ENCODE measurements around the gene HNRNPD. TPM values are rescaled to one million over a fixed set of nuclear protein-coding genes. Genes with fewer than 3 reads are reported as not detected.
"Not testable (repeated sequence)": the region's sequence is repeated elsewhere in the genome, so short reads cannot be mapped to it uniquely, and the experiment has no call there.

Gene HNRNPD
- total RNA-seq, 1 donor from 2014 or later: 51.7 TPM

- no peaks in the 10 kb centered on the region for H3K36me3 ChIP-seq (ENCODE audit: control insufficient read depth in 3 of 3, insufficient read depth in 3 of 3, low read length in 3 of 3)
- peaks cover 16 to 20% (median 18%) of the 10 kb centered on the region in 3 donors for H3K4me1 ChIP-seq (ENCODE audit: control insufficient read depth in 3 of 3, insufficient read depth in 3 of 3, low read length in 3 of 3)
- H3K27me3 ChIP-seq (ENCODE audit: control insufficient read depth in 3 of 3, insufficient read depth in 3 of 3, low read length in 3 of 3): no peaks in the 10 kb centered on the region
- no peak overlapping the region for H3K27ac ChIP-seq (ENCODE audit: low read depth, low read length)
- H3K9ac ChIP-seq (ENCODE audit: low read depth in 1 of 3, low read length in 3 of 3): peak overlapping the region in 2 of 3 donors; percentile 18 to 68
- H3K9me3 ChIP-seq (ENCODE audit: control insufficient read depth in 3 of 3, low read length in 3 of 3): no peaks in the 10 kb centered on the region
- peak overlapping the region; percentile 8 to 55 (median 39) for H3K4me3 ChIP-seq (ENCODE audit: low read length in 3 of 3)
These were observed 6.6 kb upstream of the HNRNPD start for GRCh38 chr4:82380344-82380743.

GRCh38 chr4:82376109-82376508 lies 2.3 kb upstream of the HNRNPD start:
- Histone ChIP-seq H3K4me3 (ENCODE audit: low read length in 3 of 3) (no peak overlapping the region), H3K9me3 (ENCODE audit: control insufficient read depth in 3 of 3, low read length in 3 of 3) (no peaks in the 10 kb centered on the region), H3K27ac (ENCODE audit: low read depth, low read length) (no peak overlapping the region), H3K9ac (ENCODE audit: low read depth in 1 of 3, low read length in 3 of 3) (no peak overlapping the region), H3K36me3 (ENCODE audit: control insufficient read depth in 3 of 3, insufficient read depth in 3 of 3, low read length in 3 of 3) (no peaks in the 10 kb centered on the region), H3K4me1 (ENCODE audit: control insufficient read depth in 3 of 3, insufficient read depth in 3 of 3, low read length in 3 of 3) (peaks cover 16 to 24% (median 18%) of the 10 kb centered on the region in 3 donors), H3K27me3 (ENCODE audit: control insufficient read depth in 3 of 3, insufficient read depth in 3 of 3, low read length in 3 of 3) (no peaks in the 10 kb centered on the region)

GRCh38 chr4:82373486-82373815 lies 340 bp downstream of the HNRNPD start:
- no peaks in the 10 kb centered on the region for H3K27me3 ChIP-seq (ENCODE audit: control insufficient read depth in 3 of 3, insufficient read depth in 3 of 3, low read length in 3 of 3)
- H3K9me3 ChIP-seq (ENCODE audit: control insufficient read depth in 3 of 3, low read length in 3 of 3): no peaks in the 10 kb centered on the region
- no peaks in the 10 kb centered on the region for H3K36me3 ChIP-seq (ENCODE audit: control insufficient read depth in 3 of 3, insufficient read depth in 3 of 3, low read length in 3 of 3)
- peak overlapping the region; percentile 94 to 98 (median 94) for H3K4me3 ChIP-seq (ENCODE audit: low read length in 3 of 3)
- H3K4me1 ChIP-seq (ENCODE audit: control insufficient read depth in 3 of 3, insufficient read depth in 3 of 3, low read length in 3 of 3): peaks cover 21 to 39% (median 28%) of the 10 kb centered on the region in 3 donors
- peak overlapping the region; percentile 87 to 98 (median 98) for H3K9ac ChIP-seq (ENCODE audit: low read depth in 1 of 3, low read length in 3 of 3)
- peak overlapping the region; percentile 99 for H3K27ac ChIP-seq (ENCODE audit: low read depth, low read length)

GRCh38 chr4:82372517-82373485 lies 990 bp downstream of the HNRNPD start:
- no peaks in the 10 kb centered on the region for H3K9me3 ChIP-seq (ENCODE audit: control insufficient read depth in 3 of 3, low read length in 3 of 3)
- H3K4me3 ChIP-seq (ENCODE audit: low read length in 3 of 3): peak overlapping the region; percentile 94 to 98 (median 94)
- H3K27ac ChIP-seq (ENCODE audit: low read depth, low read length): peak overlapping the region; percentile 99
- H3K4me1 ChIP-seq (ENCODE audit: control insufficient read depth in 3 of 3, insufficient read depth in 3 of 3, low read length in 3 of 3): peaks cover 26 to 46% (median 34%) of the 10 kb centered on the region in 3 donors
- peak overlapping the region; percentile 87 to 98 (median 98) for H3K9ac ChIP-seq (ENCODE audit: low read depth in 1 of 3, low read length in 3 of 3)
- no peaks in the 10 kb centered on the region for H3K27me3 ChIP-seq (ENCODE audit: control insufficient read depth in 3 of 3, insufficient read depth in 3 of 3, low read length in 3 of 3)
- H3K36me3 ChIP-seq (ENCODE audit: control insufficient read depth in 3 of 3, insufficient read depth in 3 of 3, low read length in 3 of 3): peaks cover 0 to 2% (median 0%) of the 10 kb centered on the region in 3 donors

GRCh38 chr4:82371497-82371896 lies 2.3 kb downstream of the HNRNPD start:
- Histone ChIP-seq H3K27ac (ENCODE audit: low read depth, low read length) (no peak overlapping the region), H3K9ac (ENCODE audit: low read depth in 1 of 3, low read length in 3 of 3) (peak overlapping the region; percentile 87 to 98 (median 98)), H3K27me3 (ENCODE audit: control insufficient read depth in 3 of 3, insufficient read depth in 3 of 3, low read length in 3 of 3) (no peaks in the 10 kb centered on the region), H3K9me3 (ENCODE audit: control insufficient read depth in 3 of 3, low read length in 3 of 3) (no peaks in the 10 kb centered on the region), H3K4me1 (ENCODE audit: control insufficient read depth in 3 of 3, insufficient read depth in 3 of 3, low read length in 3 of 3) (peaks cover 39 to 56% (median 47%) of the 10 kb centered on the region in 3 donors), H3K36me3 (ENCODE audit: control insufficient read depth in 3 of 3, insufficient read depth in 3 of 3, low read length in 3 of 3) (peaks cover 0 to 8% (median 8%) of the 10 kb centered on the region in 3 donors), H3K4me3 (ENCODE audit: low read length in 3 of 3) (peak overlapping the region; percentile 94 to 98 (median 94))

- H3K4me3 ChIP-seq (ENCODE audit: low read length in 3 of 3): no peak overlapping the region
- no peaks in the 10 kb centered on the region for H3K27me3 ChIP-seq (ENCODE audit: control insufficient read depth in 3 of 3, insufficient read depth in 3 of 3, low read length in 3 of 3)
- no peak overlapping the region for H3K27ac ChIP-seq (ENCODE audit: low read depth, low read length)
- peaks cover 43 to 70% (median 53%) of the 10 kb centered on the region in 3 donors for H3K4me1 ChIP-seq (ENCODE audit: control insufficient read depth in 3 of 3, insufficient read depth in 3 of 3, low read length in 3 of 3)
- H3K9me3 ChIP-seq (ENCODE audit: control insufficient read depth in 3 of 3, low read length in 3 of 3): no peaks in the 10 kb centered on the region
- H3K36me3 ChIP-seq (ENCODE audit: control insufficient read depth in 3 of 3, insufficient read depth in 3 of 3, low read length in 3 of 3): peaks cover 0 to 8% (median 8%) of the 10 kb centered on the region in 3 donors
- H3K9ac ChIP-seq (ENCODE audit: low read depth in 1 of 3, low read length in 3 of 3): no peak overlapping the region
These were observed 6.2 kb downstream of the HNRNPD start for GRCh38 chr4:82367438-82368097.

GRCh38 chr4:82366431-82366830 lies 7.4 kb downstream of the HNRNPD start:
- H3K4me3 ChIP-seq (ENCODE audit: low read length in 3 of 3); H3K27ac ChIP-seq (ENCODE audit: low read depth, low read length); H3K9me3 ChIP-seq (ENCODE audit: control insufficient read depth in 3 of 3, low read length in 3 of 3); H3K36me3 ChIP-seq (ENCODE audit: control insufficient read depth in 3 of 3, insufficient read depth in 3 of 3, low read length in 3 of 3); H3K27me3 ChIP-seq (ENCODE audit: control insufficient read depth in 3 of 3, insufficient read depth in 3 of 3, low read length in 3 of 3); H3K9ac ChIP-seq (ENCODE audit: low read depth in 1 of 3, low read length in 3 of 3): not testable (repeated sequence)
- H3K4me1 ChIP-seq (ENCODE audit: control insufficient read depth in 3 of 3, insufficient read depth in 3 of 3, low read length in 3 of 3): peaks cover 50 to 65% (median 63%) of the 10 kb centered on the region in 3 donors

- H3K9ac ChIP-seq (ENCODE audit: low read depth in 1 of 3, low read length in 3 of 3): no peak overlapping the region
- H3K36me3 ChIP-seq (ENCODE audit: control insufficient read depth in 3 of 3, insufficient read depth in 3 of 3, low read length in 3 of 3): peaks cover 0 to 8% (median 8%) of the 10 kb centered on the region in 3 donors
- no peak overlapping the region for H3K27ac ChIP-seq (ENCODE audit: low read depth, low read length)
- H3K9me3 ChIP-seq (ENCODE audit: control insufficient read depth in 3 of 3, low read length in 3 of 3): no peaks in the 10 kb centered on the region
- no peak overlapping the region for H3K4me3 ChIP-seq (ENCODE audit: low read length in 3 of 3)
- H3K4me1 ChIP-seq (ENCODE audit: control insufficient read depth in 3 of 3, insufficient read depth in 3 of 3, low read length in 3 of 3): peaks cover 36 to 51% (median 48%) of the 10 kb centered on the region in 3 donors
- H3K27me3 ChIP-seq (ENCODE audit: control insufficient read depth in 3 of 3, insufficient read depth in 3 of 3, low read length in 3 of 3): no peaks in the 10 kb centered on the region
These were observed 9.8 kb downstream of the HNRNPD start for GRCh38 chr4:82363896-82364487.

- Histone ChIP-seq H3K4me3 (ENCODE audit: low read length in 3 of 3) (no peak overlapping the region), H3K9ac (ENCODE audit: low read depth in 1 of 3, low read length in 3 of 3) (peak overlapping the region in 1 of 3 donors; percentile 11), H3K4me1 (ENCODE audit: control insufficient read depth in 3 of 3, insufficient read depth in 3 of 3, low read length in 3 of 3) (peaks cover 24 to 40% (median 34%) of the 10 kb centered on the region in 3 donors), H3K36me3 (ENCODE audit: control insufficient read depth in 3 of 3, insufficient read depth in 3 of 3, low read length in 3 of 3) (peaks cover 0 to 6% (median 3%) of the 10 kb centered on the region in 3 donors), H3K27me3 (ENCODE audit: control insufficient read depth in 3 of 3, insufficient read depth in 3 of 3, low read length in 3 of 3) (no peaks in the 10 kb centered on the region), H3K27ac (ENCODE audit: low read depth, low read length) (no peak overlapping the region), H3K9me3 (ENCODE audit: control insufficient read depth in 3 of 3, low read length in 3 of 3) (no peaks in the 10 kb centered on the region)
These were observed 11.2 kb downstream of the HNRNPD start for GRCh38 chr4:82362565-82362964.

All from skeletal muscle tissue (tissue), 4 donors.